Kasumi-1 (cell line): ENCODE measurements around the gene DNAI7.
A peak's percentile ranks its signal among the peaks of the same experiment; 100 is the strongest.

Experiments used
- DNase-seq, 2 experiments: peaks; one replicate each; lab custom pipeline; 2025; lab: John Stamatoyannopoulos, UW

DNAI7 gene, protein sequence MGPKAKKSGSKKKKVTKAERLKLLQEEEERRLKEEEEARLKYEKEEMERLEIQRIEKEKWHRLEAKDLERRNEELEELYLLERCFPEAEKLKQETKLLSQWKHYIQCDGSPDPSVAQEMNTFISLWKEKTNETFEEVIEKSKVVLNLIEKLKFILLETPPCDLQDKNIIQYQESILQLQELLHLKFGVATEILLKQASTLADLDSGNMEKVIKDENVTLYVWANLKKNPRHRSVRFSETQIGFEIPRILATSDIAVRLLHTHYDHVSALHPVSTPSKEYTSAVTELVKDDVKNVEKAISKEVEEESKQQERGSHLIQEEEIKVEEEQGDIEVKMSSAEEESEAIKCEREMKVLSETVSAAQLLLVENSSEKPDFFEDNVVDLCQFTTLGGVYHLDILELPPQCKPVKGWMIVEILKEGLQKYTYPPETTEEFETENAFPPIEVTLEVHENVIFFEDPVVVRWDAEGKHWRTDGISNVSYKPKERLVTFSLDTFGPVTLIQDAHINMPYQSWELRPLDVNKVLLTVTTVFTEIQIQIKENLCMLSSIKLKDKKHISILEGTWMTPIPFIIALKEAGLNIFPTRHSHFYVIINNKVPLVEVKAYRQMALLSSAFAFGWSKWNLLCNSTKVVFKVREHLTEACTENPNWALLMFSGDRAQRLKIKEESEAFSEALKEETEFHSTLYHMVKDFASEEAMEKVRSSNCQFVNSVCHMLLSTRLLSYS

DNA sequence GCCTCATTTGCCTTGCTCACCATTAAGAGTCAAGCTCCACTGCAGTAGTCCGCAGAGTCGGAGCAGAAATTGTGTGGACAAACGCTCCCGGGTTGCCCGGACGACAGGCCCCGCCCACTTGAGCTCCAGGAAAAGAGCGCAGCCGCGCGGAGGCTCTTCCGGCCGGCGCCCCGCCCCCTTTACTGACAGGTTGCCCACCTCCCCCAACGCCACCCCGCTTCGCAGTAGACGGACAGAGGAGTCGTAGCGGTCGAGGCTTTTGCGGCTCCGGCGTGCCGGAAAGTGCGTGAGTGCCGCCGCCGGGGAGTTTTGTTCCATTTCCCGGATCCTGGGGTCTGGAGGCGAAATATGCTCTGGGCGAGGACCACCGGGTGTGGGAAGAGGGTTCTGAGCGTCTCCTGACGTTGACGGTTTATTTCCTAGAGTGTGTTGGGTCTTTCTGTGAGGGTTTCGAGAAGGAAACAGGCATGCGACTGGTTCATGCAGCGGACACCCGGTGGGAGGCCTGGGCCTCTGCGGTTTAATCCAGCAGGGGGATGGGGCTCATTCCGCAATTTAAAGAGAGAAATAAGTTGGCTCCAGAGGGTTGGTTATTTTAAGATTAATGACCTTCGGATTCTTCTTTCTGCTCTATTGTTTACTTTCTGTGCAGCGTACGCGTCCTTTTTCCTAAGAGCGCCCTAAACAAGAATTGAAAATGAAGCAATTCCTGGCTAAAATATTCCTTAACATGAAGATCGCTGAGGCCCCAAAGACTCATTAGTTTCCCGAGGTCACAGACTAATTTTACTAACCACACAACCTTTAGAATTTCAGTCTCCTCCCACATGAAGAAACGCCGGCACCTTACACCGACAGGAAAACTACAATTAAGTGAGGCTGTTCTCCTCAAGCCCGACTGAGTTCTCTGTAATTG, at the start of gene DNAI7, which contains the start of gene ETFRF1:
TSS of gene DNAI7 (minus strand) at position 105 of the 916 bp plus-strand sequence. CDS start at position 23, 82 bp downstream.
TSS of gene ETFRF1 (plus strand) at position 182 of the 916 bp plus-strand sequence. CDS start 8,720 bp downstream, outside the sequence.
- peak; percentile 93 to 94 for DNase-seq

GRCh38 chr12:25243680-25243990, 48.7 kb upstream of the DNAI7 start:
- no peak for DNase-seq

GRCh38 chr12:25242981-25243679, 48.2 kb upstream of the DNAI7 start:
- no peak for DNase-seq

- DNase-seq: peak; percentile 44 to 82
These were observed 46.4 kb upstream of the DNAI7 start for GRCh38 chr12:25241167-25242020.

DNA sequence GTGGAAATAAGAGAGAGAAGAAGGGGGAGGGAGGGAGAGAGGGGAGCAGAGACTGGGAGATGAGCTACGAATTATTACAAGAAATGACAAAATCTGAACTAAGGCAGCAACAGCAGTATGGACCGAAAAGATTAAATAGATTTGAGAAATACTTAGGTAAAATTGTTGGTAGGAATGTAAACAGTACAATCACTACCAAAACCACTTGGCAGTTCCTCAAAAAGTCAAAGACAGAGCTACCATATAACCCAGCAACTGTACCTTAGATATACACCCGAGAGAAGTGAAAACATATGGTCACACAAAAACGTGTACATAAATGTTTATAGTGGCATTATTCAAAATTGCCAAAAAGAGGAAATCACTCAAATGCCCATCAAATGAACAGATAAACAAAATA, 41.7 kb upstream of the DNAI7 start:
- no peak for DNase-seq

DNA sequence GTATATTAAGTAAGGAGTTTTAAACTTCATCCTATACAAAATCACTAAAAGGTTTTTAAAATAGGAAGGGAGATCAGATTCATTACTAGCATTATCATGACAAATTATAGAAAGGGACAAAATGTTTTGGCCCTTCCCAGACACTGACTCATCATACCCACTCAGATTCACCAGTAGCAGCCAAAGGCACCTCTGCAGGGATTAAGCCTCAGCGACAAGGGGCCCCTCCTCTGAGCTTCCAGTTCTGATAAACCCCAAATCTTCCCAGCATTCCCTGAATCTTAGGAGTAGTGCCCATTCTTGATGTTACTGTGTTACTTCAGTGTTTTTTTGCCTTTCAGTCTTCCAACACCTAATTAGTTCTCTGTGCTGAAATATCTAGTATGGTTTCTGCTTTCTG, 41.2 kb upstream of the DNAI7 start:
- no peak for DNase-seq

GRCh38 chr12:25213338-25213737, 18.4 kb upstream of the DNAI7 start:
- DNase-seq: no peak

GRCh38 chr12:25208554-25208953, 13.6 kb upstream of the DNAI7 start:
- no peak for DNase-seq

DNA sequence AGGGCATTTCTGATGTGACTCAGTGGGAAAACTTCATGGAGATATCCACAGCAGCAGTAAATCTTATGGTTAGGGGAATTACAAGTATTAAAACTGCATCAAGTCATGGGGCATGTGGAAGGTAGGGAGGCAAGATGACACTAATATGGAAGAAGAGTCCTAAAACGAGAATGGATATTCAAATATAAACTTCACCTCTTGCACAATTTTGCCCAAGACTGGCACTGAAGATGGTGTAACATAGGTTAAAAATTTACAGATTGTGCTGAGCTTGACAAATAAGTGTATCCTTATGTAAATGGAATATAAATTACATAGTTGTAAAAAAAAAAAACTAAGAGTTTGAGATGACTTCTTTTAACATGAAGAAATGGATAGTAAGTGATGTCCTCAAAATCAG, 12.9 kb upstream of the DNAI7 start:
- DNase-seq: no peak

GRCh38 chr12:25207411-25207810, 12.5 kb upstream of the DNAI7 start:
- no peak for DNase-seq

- DNase-seq: no peak
These were observed 7.2 kb upstream of the DNAI7 start for GRCh38 chr12:25202137-25202536.

DNA sequence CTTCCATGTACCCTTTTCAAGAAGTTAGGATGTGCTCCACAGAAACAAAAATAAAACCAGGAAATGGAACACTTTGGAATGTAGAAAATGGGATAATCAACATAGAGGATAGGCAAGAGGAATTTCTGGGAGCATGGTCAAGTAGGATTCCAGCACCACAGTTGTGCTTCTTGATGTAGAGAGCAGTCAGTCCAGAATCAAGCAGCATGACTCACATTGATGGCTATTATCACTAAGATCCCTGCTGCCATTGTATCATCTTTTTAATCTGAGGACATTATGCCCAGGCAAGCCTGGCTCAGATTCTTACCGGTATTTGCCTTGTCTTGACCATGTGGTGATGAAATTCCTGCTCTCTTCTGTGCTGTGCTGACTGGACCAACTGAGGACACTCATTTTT, 5.7 kb upstream of the DNAI7 start:
- no peak for DNase-seq

DNA sequence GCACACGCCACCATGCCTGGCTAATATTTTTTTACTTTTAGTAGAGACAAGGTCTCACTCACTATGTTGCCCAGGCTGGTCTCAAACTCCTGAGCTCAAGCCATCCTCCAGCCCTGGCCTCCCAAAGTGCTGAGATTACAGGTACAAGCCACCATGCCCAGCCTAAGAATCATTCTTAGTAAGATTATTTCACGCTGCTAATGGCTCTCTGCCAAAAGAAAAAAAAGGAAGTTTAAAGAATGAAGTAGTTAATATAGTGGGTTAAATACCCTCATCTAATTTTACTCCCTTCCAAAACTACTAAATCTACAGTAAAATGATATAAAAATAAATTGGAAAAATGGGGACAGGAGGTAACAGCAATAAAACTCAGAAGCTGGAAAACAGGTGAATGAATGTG, 2.6 kb upstream of the DNAI7 start:
- DNase-seq: peak; percentile 26 to 37

GRCh38 chr12:25194722-25195055, 271 bp downstream of the DNAI7 start:
- no peak for DNase-seq

DNA sequence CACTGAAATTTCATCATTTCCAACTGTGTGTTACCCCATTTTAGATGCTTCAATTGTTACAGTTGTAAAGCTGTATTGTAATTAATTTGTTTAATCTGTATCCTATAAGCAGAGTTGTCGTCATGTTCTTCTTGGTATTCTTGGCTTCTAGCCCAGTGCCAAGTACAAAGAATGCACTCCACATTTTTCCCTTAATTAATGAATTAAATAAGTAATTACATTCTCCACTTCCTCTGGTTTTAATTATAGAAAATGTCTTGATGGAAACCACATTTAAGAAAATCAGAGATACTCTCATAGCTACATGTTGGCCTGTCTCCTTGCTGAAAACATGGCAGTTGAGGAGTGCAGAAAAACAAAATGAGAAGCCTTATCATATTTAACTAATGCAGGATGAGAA, 746 bp downstream of the DNAI7 start:
- DNase-seq: no peak

DNA sequence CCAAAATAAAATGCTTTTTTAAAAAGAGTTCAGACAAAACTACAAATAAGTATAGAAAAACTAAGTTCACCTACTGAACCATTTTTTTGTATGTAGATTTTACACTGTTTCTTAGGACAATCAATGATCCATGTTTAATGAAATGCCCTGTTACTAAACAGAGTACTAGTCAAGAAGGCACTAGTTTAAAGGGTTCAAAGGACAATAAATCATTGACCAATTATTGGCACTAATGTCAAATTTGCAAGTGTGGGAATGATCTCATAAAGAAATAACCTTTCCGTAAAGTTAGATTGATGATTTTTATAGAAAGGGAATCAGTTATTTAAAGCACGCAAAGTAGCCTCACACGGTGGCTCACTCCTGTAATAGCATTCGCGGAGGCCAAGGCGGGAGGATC, 4.2 kb downstream of the DNAI7 start:
- DNase-seq: no peak

- DNase-seq: no peak
These were observed 5.3 kb downstream of the DNAI7 start for GRCh38 chr12:25189656-25190055.

- DNase-seq: no peak
These were observed 7.2 kb downstream of the DNAI7 start for GRCh38 chr12:25187781-25188180.

GRCh38 chr12:25186788-25187402, 8.1 kb downstream of the DNAI7 start:
- DNase-seq: no peak

DNA sequence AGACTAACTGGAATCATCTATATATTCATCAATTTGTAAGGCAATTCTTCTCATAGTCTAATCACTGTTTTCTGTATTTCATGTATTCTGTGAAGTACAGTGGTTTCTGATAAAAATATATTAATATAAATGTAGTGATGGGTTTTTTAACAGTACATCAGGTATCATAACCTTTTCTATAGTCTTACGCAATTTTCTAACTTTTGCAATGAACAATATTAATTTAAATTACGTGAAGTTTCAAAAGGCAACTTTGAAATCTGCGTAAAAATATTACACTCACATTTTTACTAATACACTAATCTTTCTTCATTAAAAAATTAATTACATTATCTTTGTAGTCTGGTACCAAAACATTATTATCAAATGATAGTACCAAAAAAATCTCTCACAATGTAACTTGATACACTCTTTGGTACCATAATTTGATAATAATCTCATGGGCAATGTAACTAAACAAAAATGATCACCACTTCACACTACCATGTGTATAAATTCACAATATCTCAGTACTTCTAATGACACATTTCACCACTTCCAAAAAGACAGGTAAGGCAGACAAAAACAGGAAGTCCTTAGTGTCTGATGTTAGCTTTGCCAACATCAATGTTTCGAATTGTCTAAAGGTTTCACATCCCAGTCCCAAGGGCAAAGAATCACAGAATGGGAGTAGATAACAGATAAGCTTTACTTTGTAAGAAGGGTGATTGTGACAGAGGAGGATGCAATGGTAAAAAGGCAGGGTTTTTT, 8.7 kb downstream of the DNAI7 start:
- no peak for DNase-seq
